Activated CD4-positive, alpha-beta T cell treated with anti-CD3 and anti-CD28 coated beads for 4 hours (primary cell): ENCODE measurements around the gene NUTF2.
A peak's percentile ranks its signal among the peaks of the same experiment; 100 is the strongest.
"Not testable (repeated sequence)": the region's sequence is repeated elsewhere in the genome, so short reads cannot be mapped to it uniquely, and the experiment has no call there.

Source experiments
- DNase-seq, 2 donors: peaks; one replicate each; pipeline ENCODE4 v3.0.0-alpha.2; 2020

Gene NUTF2

GRCh38 chr16:67888331-67888730, 41.6 kb downstream of the NUTF2 start:
- DNase-seq, result no peak

GRCh38 chr16:67892375-67892774, 45.6 kb downstream of the NUTF2 start:
- no peak for DNase-seq

- DNase-seq, result peak; percentile 91 to 93
Measured at GRCh38 chr16:67892899-67893742, 46.4 kb downstream of the NUTF2 start, which contains the start of gene PSKH1. PSKH1 (plus strand) TSS chr16:67893254; CDS start chr16:67908750, 15,496 bp downstream.

GRCh38 chr16:67893743-67894399, 47.1 kb downstream of the NUTF2 start:
- no peak for DNase-seq

- no peak for DNase-seq
Measured at GRCh38 chr16:67897231-67897630, 50.5 kb downstream of the NUTF2 start.

GRCh38 chr16:67901734-67902133, 55.0 kb downstream of the NUTF2 start:
- no peak for DNase-seq

- DNase-seq, result no peak
Measured at GRCh38 chr16:67902831-67903230, 56.1 kb downstream of the NUTF2 start.

- no peak for DNase-seq
Measured at GRCh38 chr16:67907397-67908180, 60.9 kb downstream of the NUTF2 start.

GRCh38 chr16:67909056-67909742, 62.5 kb downstream of the NUTF2 start:
- DNase-seq, result no peak

- DNase-seq, result no peak
Measured at GRCh38 chr16:67910158-67910557, 63.4 kb downstream of the NUTF2 start.

- DNase-seq, result no peak
Measured at GRCh38 chr16:67914758-67915495, 68.2 kb downstream of the NUTF2 start.

GRCh38 chr16:67915496-67915769, 68.7 kb downstream of the NUTF2 start:
- not testable (repeated sequence) for DNase-seq

GRCh38 chr16:67915831-67916723, 69.3 kb downstream of the NUTF2 start:
- no peak for DNase-seq

- DNase-seq, result no peak
Measured at GRCh38 chr16:67917140-67917851, 70.6 kb downstream of the NUTF2 start.

GRCh38 chr16:67917852-67918236, 71.1 kb downstream of the NUTF2 start:
- peak; percentile 44 to 51 for DNase-seq

- no peak for DNase-seq
Measured at GRCh38 chr16:67919622-67920221, 73.0 kb downstream of the NUTF2 start.
